ENCODE results near the gene ARPIN. TPM values are rescaled to one million over a fixed set of nuclear protein-coding genes. Genes with fewer than 3 reads are reported as not detected.
"Not testable (repeated sequence)": the region's sequence is repeated elsewhere in the genome, so short reads cannot be mapped to it uniquely, and the experiment has no call there.

The ARPIN gene
- total RNA-seq, 2 experiments from 2014 or later, result not detected

- Histone ChIP-seq H3K4me1 (ENCODE audit: insufficient read depth, low read length, poor library complexity, severe bottlenecking) (no peaks in the 10 kb centered on the region), H3K27ac (ENCODE audit: low read depth, low read length, poor library complexity, severe bottlenecking) (no peak overlapping the region), H3K36me3 (ENCODE audit: insufficient read depth, low read length) (peaks cover 49% of the 10 kb centered on the region), H3K4me2 (ENCODE audit: low read length) (no peak overlapping the region), H3K9me3 (ENCODE audit: low read length) (no peaks in the 10 kb centered on the region), H2AFZ (ENCODE audit: low read length) (no peak overlapping the region), H3K4me3 (ENCODE audit: low read depth, low read length, poor library complexity, severe bottlenecking) (no peak overlapping the region), H4K20me1 (ENCODE audit: insufficient read depth, low read length) (no peaks in the 10 kb centered on the region), H3K79me2 (ENCODE audit: insufficient read depth, low read depth, low read length) (no peaks in the 10 kb centered on the region), H3K9me2 (ENCODE audit: insufficient read depth, low read length) (no peaks in the 10 kb centered on the region)
- no TSS peak for BruUV-seq (replicated peaks)
- DNase-seq (ENCODE audit: low spot score), result no peak
- CTCF ChIA-PET (ENCODE audit: unreplicated experiment), result no interaction called here
- POLR2A ChIA-PET, result no interaction called here
- intact Hi-C loops (cut with micrococcal nuclease; ENCODE audit: unreplicated experiment), result no loop called here
- no peak for TF ChIP-seq EZH2phosphoT487 (IDR thresholded peaks at IDR 0.05; ENCODE audit: borderline replicate concordance, low read depth, low read length)
- TF ChIP-seq CTCF (conservative IDR thresholded peaks at IDR 0.05; ENCODE audit: low read length), result no peak
Observed at GRCh38 chr15:89855948-89856347, 56.8 kb downstream of the ARPIN start.

GRCh38 chr15:89854863-89855262, 57.9 kb downstream of the ARPIN start:
- CTCF ChIA-PET (ENCODE audit: unreplicated experiment); BruUV-seq (replicated peaks); H3K4me1 ChIP-seq (ENCODE audit: insufficient read depth, low read length, poor library complexity, severe bottlenecking); DNase-seq (ENCODE audit: low spot score); H3K27ac ChIP-seq (ENCODE audit: low read depth, low read length, poor library complexity, severe bottlenecking); intact Hi-C loops (cut with micrococcal nuclease; ENCODE audit: unreplicated experiment); H2AFZ ChIP-seq (ENCODE audit: low read length); H3K4me3 ChIP-seq (ENCODE audit: low read depth, low read length, poor library complexity, severe bottlenecking); H3K79me2 ChIP-seq (ENCODE audit: insufficient read depth, low read depth, low read length); H4K20me1 ChIP-seq (ENCODE audit: insufficient read depth, low read length); H3K4me2 ChIP-seq (ENCODE audit: low read length); H3K9me2 ChIP-seq (ENCODE audit: insufficient read depth, low read length); POLR2A ChIA-PET; H3K9me3 ChIP-seq (ENCODE audit: low read length): not testable (repeated sequence)
- H3K36me3 ChIP-seq (ENCODE audit: insufficient read depth, low read length), result peaks cover 41% of the 10 kb centered on the region

DNA sequence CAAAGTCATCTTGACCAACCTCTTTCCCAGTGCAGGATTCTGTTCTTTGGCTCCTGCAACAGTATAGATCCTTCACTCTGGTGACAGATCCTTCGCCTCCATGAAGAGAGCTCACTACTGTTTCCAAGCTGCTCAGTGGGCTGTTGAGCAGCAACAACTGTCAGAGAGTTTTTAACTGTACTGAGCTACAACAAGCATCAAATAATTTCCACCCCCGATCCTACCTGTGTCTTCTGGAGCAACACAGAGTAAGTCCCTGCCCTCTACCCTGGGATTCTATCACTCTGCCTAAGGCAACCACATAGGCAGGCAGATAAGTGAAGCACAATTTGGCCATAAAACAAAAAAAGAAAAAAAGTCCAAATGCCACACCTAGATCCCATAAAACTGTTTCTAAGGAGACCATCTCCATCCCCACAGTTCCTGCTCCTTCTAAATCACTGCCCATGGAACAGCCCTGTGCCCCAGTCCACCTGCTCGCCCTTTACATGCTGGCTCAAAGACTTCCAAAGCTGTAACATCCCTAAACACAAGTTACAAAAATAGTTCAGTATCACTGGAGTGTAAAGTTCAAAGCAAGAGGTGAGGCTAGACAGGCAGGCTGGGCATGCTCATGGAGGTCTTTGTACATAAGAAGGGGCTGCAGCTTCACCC, 60.3 kb downstream of the ARPIN start:
- DNase-seq (ENCODE audit: low spot score), result no peak
- no peak overlapping the region for H3K27ac ChIP-seq (ENCODE audit: low read depth, low read length, poor library complexity, severe bottlenecking)
- H3K79me2 ChIP-seq (ENCODE audit: insufficient read depth, low read depth, low read length), result no peaks in the 10 kb centered on the region
- H3K9me2 ChIP-seq (ENCODE audit: insufficient read depth, low read length), result no peaks in the 10 kb centered on the region
- H3K4me3 ChIP-seq (ENCODE audit: low read depth, low read length, poor library complexity, severe bottlenecking), result no peak overlapping the region
- ChIA-PET POLR2A (interaction anchor here (1.2 kb wide), 1 partner anchor 59 kb away, joined by 3 read pairs; no protein-coding TSS in a partner anchor), CTCF (ENCODE audit: unreplicated experiment) (no interaction called here)
- no peaks in the 10 kb centered on the region for H3K4me1 ChIP-seq (ENCODE audit: insufficient read depth, low read length, poor library complexity, severe bottlenecking)
- H3K36me3 ChIP-seq (ENCODE audit: insufficient read depth, low read length), result peaks cover 42% of the 10 kb centered on the region
- H3K4me2 ChIP-seq (ENCODE audit: low read length), result no peak overlapping the region
- intact Hi-C loops (cut with micrococcal nuclease; ENCODE audit: unreplicated experiment), result no loop called here
- no peaks in the 10 kb centered on the region for H4K20me1 ChIP-seq (ENCODE audit: insufficient read depth, low read length)
- BruUV-seq (replicated peaks), result no TSS peak
- no peak for TF ChIP-seq CTCF (conservative IDR thresholded peaks at IDR 0.05; ENCODE audit: low read length)
- no peak for TF ChIP-seq EZH2phosphoT487 (IDR thresholded peaks at IDR 0.05; ENCODE audit: borderline replicate concordance, low read depth, low read length)
- H3K9me3 ChIP-seq (ENCODE audit: low read length), result no peaks in the 10 kb centered on the region
- H2AFZ ChIP-seq (ENCODE audit: low read length), result no peak overlapping the region

All from OCI-LY7 (cell line).